ENCODE results near the gene APMAP. TPM values are rescaled to one million over a fixed set of nuclear protein-coding genes. Genes with fewer than 3 reads are reported as not detected.

Gene APMAP
- total and polyA plus RNA-seq, 2 of the 13 experiments (the other 11 are each of a cell fraction or from before 2014, with no cell fraction given), result 168 to 214 TPM

- no peak for TF ChIP-seq SNRNP70 (IDR thresholded peaks at IDR 0.05; ENCODE audit: low read depth, low read length)
- TF ChIP-seq ZNF24 (IDR thresholded peaks at IDR 0.05), result no peak
- no peak for TF ChIP-seq SNAPC2 (CRISPR knock-in tag; IDR thresholded peaks at IDR 0.05)
- TF ChIP-seq SRSF4 (IDR thresholded peaks at IDR 0.05; ENCODE audit: low read depth, low read length, poor library complexity, severe bottlenecking), result no peak
- TF ChIP-seq NKX3-1 (CRISPR knock-in tag; IDR thresholded peaks at IDR 0.05), result no peak
- no peak for TF ChIP-seq FOXM1 (CRISPR knock-in tag; IDR thresholded peaks at IDR 0.05)
- no peak for TF ChIP-seq ZNF367 (CRISPR knock-in tag; IDR thresholded peaks at IDR 0.05; ENCODE audit: borderline replicate concordance)
- no peak for TF ChIP-seq YY1 (IDR thresholded peaks at IDR 0.05; ENCODE audit: insufficient read depth, insufficient replicate concordance, low read depth, low read length)
- TF ChIP-seq SMC3 (IDR thresholded peaks at IDR 0.05; ENCODE audit: low read length), result no peak
Observed at GRCh38 chr20:24934101-24934661, 58.4 kb downstream of the APMAP start (continued).

DNA sequence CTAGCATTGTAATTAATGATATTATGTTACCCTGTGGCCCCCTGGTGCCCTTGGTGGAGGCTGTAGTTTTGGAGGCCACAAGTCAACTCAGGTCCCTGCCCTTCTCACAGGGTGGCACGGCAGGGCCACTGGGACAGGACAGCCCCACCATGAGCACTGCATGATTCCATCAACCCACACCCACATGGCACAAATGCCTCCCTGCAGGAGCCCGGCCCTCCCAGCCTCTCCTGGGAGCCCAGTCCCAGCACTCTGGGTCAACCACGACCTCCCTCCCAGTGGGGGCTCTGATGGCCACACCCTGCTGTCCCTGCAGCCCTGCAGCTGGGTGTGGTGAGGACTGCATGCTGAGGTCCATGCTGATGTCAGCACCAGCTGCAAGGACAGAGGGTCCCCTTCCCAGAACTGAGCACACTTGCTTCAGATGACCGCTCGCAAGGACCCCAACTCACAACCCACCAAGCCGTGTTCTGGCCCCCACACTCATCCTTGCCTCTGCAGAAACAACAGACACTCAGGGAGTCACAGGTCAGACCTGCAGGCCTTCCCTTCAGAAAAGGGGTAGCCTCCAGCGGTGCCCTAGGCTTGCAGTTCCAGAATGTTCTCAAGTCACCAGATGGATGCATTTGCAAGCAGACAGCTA, 59.2 kb downstream of the APMAP start:
- Histone ChIP-seq H3K9ac (ENCODE audit: insufficient read depth, low read depth, low read length) (no peak overlapping the region), H3K36me3 (replicated peaks in 1 of 2; ENCODE audit: control insufficient read depth in 1 of 2, insufficient read depth in 2 of 2, low read length in 2 of 2) (no peaks in the 10 kb centered on the region), H2AFZ (ENCODE audit: low read length) (no peak overlapping the region), H3K9me3 (ENCODE audit: low read length) (0 out of 2 replicates have a peak, but pooled peaks cover 8% of the 10 kb centered on the region), H3K79me2 (ENCODE audit: insufficient read depth, low read length) (no peaks in the 10 kb centered on the region), H3K27me3 (ENCODE audit: control insufficient read depth in 1 of 2, insufficient read depth in 2 of 2, low read length in 2 of 2) (peaks cover 2 to 11% of the 10 kb centered on the region in 2 experiments; a peak in 3 of 5 replicates), H3K4me1 (ENCODE audit: insufficient read depth, low read length) (0 out of 2 replicates have a peak, but pooled peaks cover 4% of the 10 kb centered on the region), H3K27ac (ENCODE audit: extremely low read length, insufficient read depth, low read length) (no peak overlapping the region), H4K20me1 (ENCODE audit: insufficient read depth, low read length) (no peaks in the 10 kb centered on the region), H3K4me3 (replicated peaks in 1 of 3; ENCODE audit: insufficient read depth in 1 of 3, low read depth in 2 of 3, low read length in 3 of 3) (no peak overlapping the region), H3K4me2 (ENCODE audit: low read depth, low read length) (no peak overlapping the region)
- FAIRE-seq (no peak), ATAC-seq (no peak), DNase-seq (ENCODE audit: low spot score) (no peak)
- WGBS (ENCODE audit: low lambda C conversion rate), result 28% methylated on average over 7 of the region's 7 CpGs
- BruUV-seq (replicated peaks), result no TSS peak
- POLR2A ChIA-PET, result no interaction called here
- in situ Hi-C loops (cut with HindIII; ENCODE audit: extremely low pct_ligation_motif_present, low pct_unique_long_range_greater_than_20kb), result no loop called here
- intact Hi-C loops (cut with micrococcal nuclease; ENCODE audit: unreplicated experiment), result no loop called here
- CTCF ChIA-PET (ENCODE audit: low intra/inter-chr PET ratio, low total read pairs), result no interaction called here
- no peak for TF ChIP-seq ZFY (CRISPR knock-in tag; IDR thresholded peaks at IDR 0.05)
- TF ChIP-seq, protein P1, sequence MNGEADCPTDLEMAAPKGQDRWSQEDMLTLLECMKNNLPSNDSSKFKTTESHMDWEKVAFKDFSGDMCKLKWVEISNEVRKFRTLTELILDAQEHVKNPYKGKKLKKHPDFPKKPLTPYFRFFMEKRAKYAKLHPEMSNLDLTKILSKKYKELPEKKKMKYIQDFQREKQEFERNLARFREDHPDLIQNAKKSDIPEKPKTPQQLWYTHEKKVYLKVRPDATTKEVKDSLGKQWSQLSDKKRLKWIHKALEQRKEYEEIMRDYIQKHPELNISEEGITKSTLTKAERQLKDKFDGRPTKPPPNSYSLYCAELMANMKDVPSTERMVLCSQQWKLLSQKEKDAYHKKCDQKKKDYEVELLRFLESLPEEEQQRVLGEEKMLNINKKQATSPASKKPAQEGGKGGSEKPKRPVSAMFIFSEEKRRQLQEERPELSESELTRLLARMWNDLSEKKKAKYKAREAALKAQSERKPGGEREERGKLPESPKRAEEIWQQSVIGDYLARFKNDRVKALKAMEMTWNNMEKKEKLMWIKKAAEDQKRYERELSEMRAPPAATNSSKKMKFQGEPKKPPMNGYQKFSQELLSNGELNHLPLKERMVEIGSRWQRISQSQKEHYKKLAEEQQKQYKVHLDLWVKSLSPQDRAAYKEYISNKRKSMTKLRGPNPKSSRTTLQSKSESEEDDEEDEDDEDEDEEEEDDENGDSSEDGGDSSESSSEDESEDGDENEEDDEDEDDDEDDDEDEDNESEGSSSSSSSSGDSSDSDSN (CRISPR knock-in tag; IDR thresholded peaks at IDR 0.05), result no peak
- no peak for TF ChIP-seq MXD1 (CRISPR knock-in tag; IDR thresholded peaks at IDR 0.05)
- TF ChIP-seq KLF6 (CRISPR knock-in tag; IDR thresholded peaks at IDR 0.05), result no peak
- TF ChIP-seq, protein P2, sequence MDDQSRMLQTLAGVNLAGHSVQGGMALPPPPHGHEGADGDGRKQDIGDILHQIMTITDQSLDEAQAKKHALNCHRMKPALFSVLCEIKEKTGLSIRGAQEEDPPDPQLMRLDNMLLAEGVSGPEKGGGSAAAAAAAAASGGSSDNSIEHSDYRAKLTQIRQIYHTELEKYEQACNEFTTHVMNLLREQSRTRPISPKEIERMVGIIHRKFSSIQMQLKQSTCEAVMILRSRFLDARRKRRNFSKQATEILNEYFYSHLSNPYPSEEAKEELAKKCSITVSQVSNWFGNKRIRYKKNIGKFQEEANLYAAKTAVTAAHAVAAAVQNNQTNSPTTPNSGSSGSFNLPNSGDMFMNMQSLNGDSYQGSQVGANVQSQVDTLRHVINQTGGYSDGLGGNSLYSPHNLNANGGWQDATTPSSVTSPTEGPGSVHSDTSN (CRISPR knock-in tag; IDR thresholded peaks at IDR 0.05; ENCODE audit: borderline replicate concordance), result no peak
- no peak for TF ChIP-seq AGO2 (optimal IDR thresholded peaks at IDR 0.05; ENCODE audit: low read depth, low read length)
- no peak for TF ChIP-seq FOXP1 (IDR thresholded peaks at IDR 0.05)
- no peak for TF ChIP-seq FOXP1 (CRISPR knock-in tag; IDR thresholded peaks at IDR 0.05)
- TF ChIP-seq FOXK1 (CRISPR knock-in tag; IDR thresholded peaks at IDR 0.05; ENCODE audit: borderline replicate concordance, low read depth), result no peak
- no peak for TF ChIP-seq ETV5 (CRISPR knock-in tag; IDR thresholded peaks at IDR 0.05; ENCODE audit: borderline replicate concordance)
- no peak for TF ChIP-seq ZNF468 (CRISPR knock-in tag; IDR thresholded peaks at IDR 0.05)

Data from HepG2 (cell line).